Activated naive CD8-positive, alpha-beta T cell treated with anti-CD3 and anti-CD28 coated beads for 36 hours (primary cell): ENCODE measurements around the gene PRR16. TPM values are rescaled to one million over a fixed set of nuclear protein-coding genes. Genes with fewer than 3 reads are reported as not detected.

Experiments used
- DNase-seq: peaks from one replicate; pipeline ENCODE4 v3.0.0; 2021
- H3K27ac Mint-ChIP-seq: one replicate; pipeline ENCODE4 v1.8.0; 2022; ENCODE audit warnings: mild to moderate bottlenecking, moderate library complexity, mixed read lengths
- H3K27me3 Mint-ChIP-seq: one replicate; pipeline ENCODE4 v1.8.0; 2022; ENCODE audit warnings: mild to moderate bottlenecking, mixed read lengths
- H3K36me3 Mint-ChIP-seq: one replicate; pipeline ENCODE4 v1.8.0; 2021; ENCODE audit warnings: mild to moderate bottlenecking, mixed read lengths
- H3K4me1 Mint-ChIP-seq: one replicate; pipeline ENCODE4 v1.8.0; 2021; ENCODE audit warnings: mixed read lengths
- H3K4me3 Mint-ChIP-seq: one replicate; pipeline ENCODE4 v1.8.0; 2022; ENCODE audit warnings: mild to moderate bottlenecking, moderate library complexity, mixed read lengths
- H3K9me3 Mint-ChIP-seq: one replicate; pipeline ENCODE4 v1.8.0; 2022; ENCODE audit warnings: mixed read lengths
- total RNA-seq, 2 experiments: library from RNA; stranded (reverse); gene quantifications; one replicate each; pipeline ENCODE4 v1.2.3, GENCODE V29; 2021

The PRR16 gene
- total RNA-seq, 2 experiments from 2014 or later, result not detected

DNA sequence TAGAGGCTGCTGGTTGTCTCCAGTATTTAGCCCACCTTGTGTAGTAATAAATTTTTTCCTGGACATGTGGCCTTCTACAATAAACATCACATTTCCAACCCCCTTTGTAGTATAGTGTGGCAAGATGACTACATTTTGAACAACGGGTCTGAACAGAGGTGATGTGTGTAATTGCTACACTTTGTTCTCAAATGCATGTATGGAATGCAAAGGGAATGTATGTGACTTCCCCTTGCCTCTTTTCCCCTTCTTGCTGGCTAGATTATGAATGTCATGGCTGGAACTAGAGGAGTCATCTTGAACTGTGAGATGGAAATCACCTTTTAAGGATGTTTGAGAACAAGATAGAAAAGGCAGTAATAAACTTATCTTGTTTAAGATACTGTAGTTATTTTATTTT lies 54.5 kb downstream of the PRR16 start:
- Mint-ChIP-seq H3K27me3 (no peaks in the 10 kb centered on the region), H3K4me1 (no peaks in the 10 kb centered on the region), H3K4me3 (no peak overlapping the region), H3K27ac (no peak overlapping the region), H3K36me3 (no peaks in the 10 kb centered on the region), H3K9me3 (no peaks in the 10 kb centered on the region)
- DNase-seq, result no peak

GRCh38 chr5:120527251-120527650 lies 63.2 kb downstream of the PRR16 start:
- DNase-seq, result no peak
- Mint-ChIP-seq H3K27me3 (no peaks in the 10 kb centered on the region), H3K36me3 (no peaks in the 10 kb centered on the region), H3K4me3 (no peak overlapping the region), H3K9me3 (no peaks in the 10 kb centered on the region), H3K4me1 (no peaks in the 10 kb centered on the region), H3K27ac (no peak overlapping the region)

- no peak for DNase-seq
- H3K27ac Mint-ChIP-seq, result no peak overlapping the region
- H3K4me3 Mint-ChIP-seq, result no peak overlapping the region
- H3K9me3 Mint-ChIP-seq, result no peaks in the 10 kb centered on the region
- H3K4me1 Mint-ChIP-seq, result no peaks in the 10 kb centered on the region
- no peaks in the 10 kb centered on the region for H3K36me3 Mint-ChIP-seq
- no peaks in the 10 kb centered on the region for H3K27me3 Mint-ChIP-seq
Measured at GRCh38 chr5:120528609-120529008, 64.5 kb downstream of the PRR16 start.

GRCh38 chr5:120529386-120529785 lies 65.3 kb downstream of the PRR16 start:
- Mint-ChIP-seq H3K27ac (no peak overlapping the region), H3K36me3 (no peaks in the 10 kb centered on the region), H3K4me3 (no peak overlapping the region), H3K9me3 (no peaks in the 10 kb centered on the region), H3K4me1 (no peaks in the 10 kb centered on the region), H3K27me3 (no peaks in the 10 kb centered on the region)
- DNase-seq, result no peak

- Mint-ChIP-seq H3K27me3 (no peaks in the 10 kb centered on the region), H3K4me3 (no peak overlapping the region), H3K36me3 (no peaks in the 10 kb centered on the region), H3K27ac (no peak overlapping the region), H3K9me3 (no peaks in the 10 kb centered on the region), H3K4me1 (no peaks in the 10 kb centered on the region)
- DNase-seq, result no peak
Measured at GRCh38 chr5:120531215-120531614, 67.1 kb downstream of the PRR16 start.

- no peaks in the 10 kb centered on the region for H3K9me3 Mint-ChIP-seq
- no peaks in the 10 kb centered on the region for H3K27me3 Mint-ChIP-seq
Measured at GRCh38 chr5:120532835-120533234, 68.7 kb downstream of the PRR16 start.

GRCh38 chr5:120533581-120533980 lies 69.5 kb downstream of the PRR16 start:
- Mint-ChIP-seq H3K27me3 (no peaks in the 10 kb centered on the region), H3K4me3 (no peak overlapping the region), H3K9me3 (no peaks in the 10 kb centered on the region), H3K27ac (no peak overlapping the region), H3K4me1 (no peaks in the 10 kb centered on the region), H3K36me3 (no peaks in the 10 kb centered on the region)
- DNase-seq, result no peak

More at GRCh38 chr5:120532835-120533234, 68.7 kb downstream of the PRR16 start:
- no peak overlapping the region for H3K27ac Mint-ChIP-seq
- H3K4me1 Mint-ChIP-seq, result no peaks in the 10 kb centered on the region
- H3K36me3 Mint-ChIP-seq, result no peaks in the 10 kb centered on the region
- H3K4me3 Mint-ChIP-seq, result no peak overlapping the region
- no peak for DNase-seq

DNA sequence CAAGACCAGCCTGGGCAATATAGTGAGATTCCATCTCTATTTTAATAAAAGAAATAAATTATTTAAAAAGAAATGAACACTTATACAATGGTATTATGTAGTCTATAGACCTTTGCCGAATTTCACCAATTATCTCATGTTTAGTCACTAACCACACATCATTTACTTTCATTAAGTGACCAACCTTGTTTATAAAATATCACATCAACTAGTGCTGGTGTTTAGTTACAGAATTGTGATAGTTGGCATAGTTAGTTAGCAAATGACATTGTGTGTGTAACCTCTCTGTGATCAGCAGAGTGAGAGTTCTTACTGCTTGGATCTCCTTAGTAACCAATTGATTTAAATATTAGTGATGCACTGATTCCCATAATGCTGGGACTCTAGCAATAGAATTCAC lies 71.8 kb downstream of the PRR16 start:
- Mint-ChIP-seq H3K27ac (no peak overlapping the region), H3K27me3 (no peaks in the 10 kb centered on the region)
- no peak for DNase-seq

GRCh38 chr5:120538149-120538548 lies 74.0 kb downstream of the PRR16 start:
- Mint-ChIP-seq H3K4me3 (no peak overlapping the region), H3K4me1 (no peaks in the 10 kb centered on the region), H3K27ac (no peak overlapping the region), H3K36me3 (no peaks in the 10 kb centered on the region), H3K27me3 (no peaks in the 10 kb centered on the region), H3K9me3 (peaks cover 1% of the 10 kb centered on the region)
- no peak for DNase-seq

More for the DNA sequence above, 71.8 kb downstream of the PRR16 start:
- no peaks in the 10 kb centered on the region for H3K36me3 Mint-ChIP-seq
- no peak overlapping the region for H3K4me3 Mint-ChIP-seq
- no peaks in the 10 kb centered on the region for H3K4me1 Mint-ChIP-seq
- peaks cover 1% of the 10 kb centered on the region for H3K9me3 Mint-ChIP-seq

- no peak for DNase-seq
- H3K4me3 Mint-ChIP-seq, result no peak overlapping the region
Measured at GRCh38 chr5:120538644-120539043, 74.5 kb downstream of the PRR16 start.

GRCh38 chr5:120539471-120539870 lies 75.4 kb downstream of the PRR16 start:
- no peak overlapping the region for H3K27ac Mint-ChIP-seq
- H3K36me3 Mint-ChIP-seq, result no peaks in the 10 kb centered on the region
- H3K4me1 Mint-ChIP-seq, result no peaks in the 10 kb centered on the region
- no peaks in the 10 kb centered on the region for H3K27me3 Mint-ChIP-seq
- no peak overlapping the region for H3K4me3 Mint-ChIP-seq
- DNase-seq, result no peak
- peaks cover 1% of the 10 kb centered on the region for H3K9me3 Mint-ChIP-seq

More at GRCh38 chr5:120538644-120539043, 74.5 kb downstream of the PRR16 start:
- Mint-ChIP-seq H3K9me3 (peaks cover 1% of the 10 kb centered on the region), H3K36me3 (no peaks in the 10 kb centered on the region), H3K27me3 (no peaks in the 10 kb centered on the region), H3K4me1 (no peaks in the 10 kb centered on the region), H3K27ac (no peak overlapping the region)

- Mint-ChIP-seq H3K4me3 (no peak overlapping the region), H3K4me1 (no peaks in the 10 kb centered on the region), H3K36me3 (no peaks in the 10 kb centered on the region), H3K27ac (no peak overlapping the region), H3K27me3 (no peaks in the 10 kb centered on the region), H3K9me3 (peaks cover 1% of the 10 kb centered on the region)
- no peak for DNase-seq
Measured at GRCh38 chr5:120540097-120540496, 76.0 kb downstream of the PRR16 start.

DNA sequence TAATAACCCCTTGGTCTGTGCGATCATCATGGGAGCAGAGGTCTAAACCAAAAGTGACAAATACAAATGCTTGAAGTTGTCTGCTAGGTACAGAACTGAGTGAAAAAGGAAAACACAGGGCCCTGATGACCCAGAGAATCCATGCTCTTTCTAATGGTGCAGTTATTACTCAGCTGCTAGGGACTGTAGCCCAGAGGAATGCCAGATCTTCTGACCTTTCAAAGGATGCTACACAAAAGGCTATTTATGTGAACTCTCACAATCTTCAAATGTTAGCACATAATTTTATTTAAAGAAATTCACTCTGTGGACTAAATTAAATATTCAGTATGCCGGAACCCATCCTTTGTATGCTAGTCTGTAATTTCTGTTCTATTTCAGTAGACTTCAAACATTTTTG lies 79.9 kb downstream of the PRR16 start:
- Mint-ChIP-seq H3K36me3 (no peaks in the 10 kb centered on the region), H3K9me3 (peaks cover 1% of the 10 kb centered on the region), H3K27ac (no peak overlapping the region), H3K27me3 (no peaks in the 10 kb centered on the region), H3K4me1 (no peaks in the 10 kb centered on the region), H3K4me3 (no peak overlapping the region)
- DNase-seq, result no peak

GRCh38 chr5:120545007-120545406 lies 80.9 kb downstream of the PRR16 start:
- no peaks in the 10 kb centered on the region for H3K36me3 Mint-ChIP-seq
- no peaks in the 10 kb centered on the region for H3K9me3 Mint-ChIP-seq
- H3K4me3 Mint-ChIP-seq, result no peak overlapping the region
- H3K27me3 Mint-ChIP-seq, result no peaks in the 10 kb centered on the region
- DNase-seq, result no peak
- no peaks in the 10 kb centered on the region for H3K4me1 Mint-ChIP-seq
- no peak overlapping the region for H3K27ac Mint-ChIP-seq

GRCh38 chr5:120545951-120546350 lies 81.9 kb downstream of the PRR16 start:
- Mint-ChIP-seq H3K9me3 (no peaks in the 10 kb centered on the region), H3K27ac (no peak overlapping the region), H3K4me3 (no peak overlapping the region), H3K36me3 (no peaks in the 10 kb centered on the region), H3K4me1 (no peaks in the 10 kb centered on the region), H3K27me3 (no peaks in the 10 kb centered on the region)
- DNase-seq, result no peak

- no peaks in the 10 kb centered on the region for H3K27me3 Mint-ChIP-seq
- no peak for DNase-seq
Measured at GRCh38 chr5:120546922-120547321, 82.8 kb downstream of the PRR16 start.

GRCh38 chr5:120550358-120550757 lies 86.3 kb downstream of the PRR16 start:
- Mint-ChIP-seq H3K9me3 (no peaks in the 10 kb centered on the region), H3K27me3 (no peaks in the 10 kb centered on the region), H3K4me1 (no peaks in the 10 kb centered on the region), H3K4me3 (no peak overlapping the region), H3K27ac (no peak overlapping the region), H3K36me3 (no peaks in the 10 kb centered on the region)
- no peak for DNase-seq

More at GRCh38 chr5:120546922-120547321, 82.8 kb downstream of the PRR16 start:
- no peak overlapping the region for H3K27ac Mint-ChIP-seq
- no peaks in the 10 kb centered on the region for H3K36me3 Mint-ChIP-seq
- H3K9me3 Mint-ChIP-seq, result no peaks in the 10 kb centered on the region
- no peak overlapping the region for H3K4me3 Mint-ChIP-seq
- H3K4me1 Mint-ChIP-seq, result no peaks in the 10 kb centered on the region
